Neural progenitor cell (in vitro differentiated cells): ENCODE data around the gene AMIGO2. TPM values are rescaled to one million over a fixed set of nuclear protein-coding genes. Genes with fewer than 3 reads are reported as not detected.

ENCODE experiments used
- DNase-seq: peaks from one replicate; pipeline ENCODE4 v3.0.0-alpha.2; 2016; ENCODE audit warnings: low spot score
- H2AFZ ChIP-seq: fragments of 200-600 bp; sonication (generic); replicated peaks from 2 replicates; pipeline ENCODE4 v1.6.1; 2016; ENCODE audit warnings: antibody characterized with exemption
- H3F3A ChIP-seq: fragments of 200-600 bp; sonication (generic); 2 replicates; pipeline ENCODE4 v1.6.1; 2016; ENCODE audit warnings: antibody characterized with exemption, low read depth
- H3K27ac ChIP-seq: fragments of 200-600 bp; sonication (generic); 2 replicates; pipeline ENCODE4 v1.5.1; 2016; ENCODE audit warnings: mild to moderate bottlenecking
- H3K27me3 ChIP-seq: fragments of 200-600 bp; sonication (generic); 2 replicates; pipeline ENCODE4 v1.6.1; 2016; ENCODE audit warnings: mild to moderate bottlenecking, moderate library complexity
- H3K36me3 ChIP-seq: fragments of 200-600 bp; sonication (generic); 2 replicates; pipeline ENCODE4 v1.5.1; 2016
- H3K4me1 ChIP-seq: fragments of 200-600 bp; sonication (generic); 2 replicates; pipeline ENCODE4 v1.6.1; 2016; ENCODE audit warnings: mixed run types
- H3K4me2 ChIP-seq: fragments of 200-600 bp; sonication (generic); 2 replicates; pipeline ENCODE4 v1.6.1; 2016
- H3K4me3 ChIP-seq: fragments of 200-600 bp; sonication (generic); 2 replicates; pipeline ENCODE4 v1.5.1; 2016
- H3K79me2 ChIP-seq: fragments of 200-600 bp; sonication (generic); 2 replicates; pipeline ENCODE4 v1.6.1; 2016; ENCODE audit warnings: low read depth
- H3K9ac ChIP-seq: fragments of 200-600 bp; sonication (generic); 2 replicates; pipeline ENCODE4 v1.6.1; 2016
- H3K9me3 ChIP-seq: fragments of 200-600 bp; sonication (generic); 2 replicates; pipeline ENCODE4 v1.5.1; 2016; ENCODE audit warnings: low read depth
- H4K20me1 ChIP-seq: fragments of 200-600 bp; sonication (generic); 2 replicates; pipeline ENCODE4 v1.6.1; 2016; ENCODE audit warnings: low read depth
- H3K27ac Mint-ChIP-seq: 3 replicates; pipeline ENCODE4 v1.8.0; 2021; ENCODE audit warnings: mixed read lengths
- H3K27me3 Mint-ChIP-seq: 2 replicates; pipeline ENCODE4 v1.8.0; 2022; ENCODE audit warnings: low read depth, mild to moderate bottlenecking, inconsistent platforms, moderate library complexity, mixed read lengths; ENCODE audit not compliant: insufficient read depth
- H3K36me3 Mint-ChIP-seq: 3 replicates; pipeline ENCODE4 v1.8.0; 2021; ENCODE audit warnings: mixed read lengths
- H3K4me1 Mint-ChIP-seq: 3 replicates; pipeline ENCODE4 v1.8.0; 2021; ENCODE audit warnings: mixed read lengths
- H3K4me3 Mint-ChIP-seq: 3 replicates; pipeline ENCODE4 v1.8.0; 2021; ENCODE audit warnings: mild to moderate bottlenecking, moderate library complexity, mixed read lengths
- H3K9me3 Mint-ChIP-seq: 3 replicates; pipeline ENCODE4 v1.8.0; 2020; ENCODE audit warnings: mixed read lengths
- EZH2 ChIP-seq: fragments of 200-600 bp; sonication (generic); IDR thresholded peaks from 2 replicates; pipeline ENCODE4 v1.6.1; 2017; ENCODE audit warnings: antibody characterized with exemption, mild to moderate bottlenecking, moderate library complexity
- EZH2phosphoT487 ChIP-seq: fragments of 200-600 bp; sonication (generic); IDR thresholded peaks from 2 replicates; pipeline ENCODE4 v1.6.1; 2017; ENCODE audit warnings: antibody characterized with exemption
- total RNA-seq: library from RNA; depleted of rRNA; stranded (reverse); fragments of >200 nt; gene quantifications from 2 replicates; pipeline ENCODE4 v1.2.3, GENCODE V29; 2015; ENCODE audit warnings: low replicate concordance
- TF ChIP-seq, protein P1 (sequence below): fragments of 200-600 bp; sonication (generic); IDR thresholded peaks from 2 replicates; pipeline ENCODE4 v1.5.1; 2017; ENCODE audit warnings: antibody characterized with exemption, mild to moderate bottlenecking

Gene AMIGO2
- total RNA-seq, 1 donor from 2014 or later = 1.6 TPM

DNA sequence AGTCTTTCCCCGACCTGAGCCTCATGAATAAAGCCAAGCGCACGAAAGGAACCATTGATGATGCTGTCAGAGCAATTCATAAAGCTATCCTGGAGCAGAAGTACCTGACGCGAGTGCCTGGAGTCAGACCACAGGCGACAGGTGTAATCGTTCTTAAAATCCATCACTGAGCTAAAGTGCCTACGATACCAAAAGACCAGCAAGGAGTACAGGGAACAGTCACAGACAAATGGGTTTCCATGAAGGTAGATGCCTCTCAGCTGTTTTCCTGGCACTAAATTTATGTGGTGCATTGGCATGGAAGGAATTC is 1.7 kb downstream of the AMIGO2 start:
- Histone ChIP-seq H2AFZ (no peak overlapping the region), H3F3A (peaks cover 22% of the 10 kb centered on the region), H3K27me3 (peaks cover 58% of the 10 kb centered on the region), H3K79me2 (no peaks in the 10 kb centered on the region), H3K4me1 (peaks cover 9% of the 10 kb centered on the region), H3K9ac (no peak overlapping the region), H3K36me3 (no peaks in the 10 kb centered on the region), H3K9me3 (no peaks in the 10 kb centered on the region), H3K27ac (no peak overlapping the region), H3K4me2 (peak overlapping the region; percentile 93), H4K20me1 (no peaks in the 10 kb centered on the region), H3K4me3 (no peak overlapping the region)
- H3K4me1 Mint-ChIP-seq = peaks cover 21% of the 10 kb centered on the region
- H3K9me3 Mint-ChIP-seq = no peaks in the 10 kb centered on the region
- no peak overlapping the region for H3K27ac Mint-ChIP-seq
- TF ChIP-seq EZH2 (no peak), EZH2phosphoT487 (no peak)
- TF ChIP-seq, protein P1, sequence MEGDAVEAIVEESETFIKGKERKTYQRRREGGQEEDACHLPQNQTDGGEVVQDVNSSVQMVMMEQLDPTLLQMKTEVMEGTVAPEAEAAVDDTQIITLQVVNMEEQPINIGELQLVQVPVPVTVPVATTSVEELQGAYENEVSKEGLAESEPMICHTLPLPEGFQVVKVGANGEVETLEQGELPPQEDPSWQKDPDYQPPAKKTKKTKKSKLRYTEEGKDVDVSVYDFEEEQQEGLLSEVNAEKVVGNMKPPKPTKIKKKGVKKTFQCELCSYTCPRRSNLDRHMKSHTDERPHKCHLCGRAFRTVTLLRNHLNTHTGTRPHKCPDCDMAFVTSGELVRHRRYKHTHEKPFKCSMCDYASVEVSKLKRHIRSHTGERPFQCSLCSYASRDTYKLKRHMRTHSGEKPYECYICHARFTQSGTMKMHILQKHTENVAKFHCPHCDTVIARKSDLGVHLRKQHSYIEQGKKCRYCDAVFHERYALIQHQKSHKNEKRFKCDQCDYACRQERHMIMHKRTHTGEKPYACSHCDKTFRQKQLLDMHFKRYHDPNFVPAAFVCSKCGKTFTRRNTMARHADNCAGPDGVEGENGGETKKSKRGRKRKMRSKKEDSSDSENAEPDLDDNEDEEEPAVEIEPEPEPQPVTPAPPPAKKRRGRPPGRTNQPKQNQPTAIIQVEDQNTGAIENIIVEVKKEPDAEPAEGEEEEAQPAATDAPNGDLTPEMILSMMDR = no peak
- peaks cover 5% of the 10 kb centered on the region for H3K27me3 Mint-ChIP-seq
- no peak for DNase-seq
- peak overlapping the region; percentile 21 for H3K4me3 Mint-ChIP-seq
- no peaks in the 10 kb centered on the region for H3K36me3 Mint-ChIP-seq

DNA sequence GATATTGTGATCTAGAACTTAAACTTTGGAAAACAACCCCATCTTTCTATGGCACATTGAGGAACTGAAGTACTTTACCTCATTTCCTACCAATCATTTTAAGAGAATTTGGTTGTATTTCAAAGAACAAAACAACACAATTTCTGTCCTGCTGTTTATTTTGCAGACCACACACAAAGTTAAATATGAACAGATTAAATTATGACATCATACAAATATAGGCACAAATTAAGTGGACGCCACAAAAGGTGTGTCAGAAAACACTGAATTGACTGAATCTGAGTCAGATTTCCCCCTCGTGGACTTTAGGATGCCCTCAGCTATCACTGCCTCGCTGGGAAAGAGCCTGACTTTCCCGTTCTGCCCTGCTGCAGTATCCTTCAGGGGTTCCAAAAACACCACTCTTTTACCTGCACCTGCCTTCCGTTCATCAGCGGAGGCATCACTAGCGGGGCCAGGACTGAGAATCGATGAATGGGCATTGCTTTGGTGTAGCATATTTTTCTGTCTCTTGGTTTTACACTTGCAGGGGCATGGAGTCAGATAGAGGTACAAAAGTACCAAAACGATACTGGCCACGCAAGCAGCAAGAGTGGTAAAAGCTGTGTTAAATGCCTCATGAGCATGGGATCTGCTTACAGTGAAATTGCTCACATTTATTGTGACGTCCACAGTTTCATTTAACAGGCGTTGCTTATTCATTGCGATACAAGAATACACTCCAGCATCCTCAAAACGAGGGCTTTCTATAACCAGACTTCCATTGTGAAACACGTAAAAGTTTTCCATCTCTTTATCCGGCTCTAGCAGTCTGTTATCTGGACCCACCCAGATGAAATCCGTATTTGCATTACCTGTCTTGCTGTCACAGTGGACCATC is 2.3 kb downstream of the AMIGO2 start:
- H3K4me1 Mint-ChIP-seq = peaks cover 16% of the 10 kb centered on the region

DNA sequence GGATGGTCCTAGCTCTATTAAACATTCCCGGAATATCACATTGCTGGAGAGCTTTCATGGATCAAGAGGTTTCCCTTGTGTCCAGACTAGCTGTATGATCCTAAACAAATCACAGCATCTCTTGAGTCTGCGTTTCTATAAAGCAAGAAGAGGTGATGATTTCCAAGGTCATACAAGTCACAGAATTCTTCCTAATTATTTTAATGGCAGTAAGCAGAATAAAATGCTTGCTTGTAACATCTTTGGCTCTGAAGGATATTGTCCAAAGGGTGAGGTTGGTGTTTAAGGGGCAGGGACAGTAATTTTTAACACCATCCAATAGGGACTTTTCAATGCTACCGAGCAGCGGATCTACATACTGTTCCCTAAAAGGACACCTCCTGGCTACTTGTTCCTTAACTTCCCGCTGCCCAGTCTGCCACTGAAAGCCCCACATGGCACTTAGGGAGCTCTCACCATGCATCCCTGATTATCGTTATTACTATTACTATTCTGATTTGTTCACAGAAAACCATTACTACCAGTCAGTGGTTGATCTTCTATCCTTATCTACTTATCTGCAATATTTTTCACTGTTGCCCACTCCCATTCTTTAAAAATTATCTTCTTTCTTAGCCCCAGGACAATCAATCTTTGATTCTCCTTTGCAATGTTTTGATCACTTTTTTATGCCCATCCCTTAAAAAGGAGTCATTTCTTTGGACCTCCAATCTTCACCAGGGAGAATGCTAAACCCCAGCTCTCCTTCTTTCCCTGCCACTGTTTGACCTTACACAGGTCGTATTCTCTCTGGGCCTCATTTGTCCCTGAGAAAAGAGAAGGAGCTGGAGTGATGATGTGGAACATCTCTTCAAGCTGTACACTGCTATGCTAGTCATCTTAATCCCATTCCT is 4.3 kb downstream of the AMIGO2 start:
- TF ChIP-seq EZH2phosphoT487 = no peak
- TF ChIP-seq EZH2 = no peak
- TF ChIP-seq, protein P1 = no peak
- H4K20me1 ChIP-seq = no peaks in the 10 kb centered on the region
- H3K4me3 ChIP-seq = no peak overlapping the region
- Mint-ChIP-seq H3K4me1 (peaks cover 9% of the 10 kb centered on the region), H3K4me3 (no peak overlapping the region), H3K27me3 (peaks cover 5% of the 10 kb centered on the region), H3K27ac (no peak overlapping the region), H3K9me3 (no peaks in the 10 kb centered on the region), H3K36me3 (no peaks in the 10 kb centered on the region)
- H3K79me2 ChIP-seq = no peaks in the 10 kb centered on the region
- no peak overlapping the region for H3K4me2 ChIP-seq
- H3K36me3 ChIP-seq = no peaks in the 10 kb centered on the region
- peaks cover 36% of the 10 kb centered on the region for H3K27me3 ChIP-seq
- peaks cover 9% of the 10 kb centered on the region for H3K4me1 ChIP-seq
- H2AFZ ChIP-seq = no peak overlapping the region
- peaks cover 5% of the 10 kb centered on the region for H3F3A ChIP-seq
- DNase-seq = no peak
- H3K9ac ChIP-seq = no peak overlapping the region
- no peak overlapping the region for H3K27ac ChIP-seq
- no peaks in the 10 kb centered on the region for H3K9me3 ChIP-seq

More for the DNA sequence above, 2.3 kb downstream of the AMIGO2 start:
- TF ChIP-seq, protein P1 = no peak
- TF ChIP-seq EZH2phosphoT487 = no peak
- no peak for TF ChIP-seq EZH2
- Histone ChIP-seq H3K27me3 (peaks cover 56% of the 10 kb centered on the region), H3K4me1 (peaks cover 9% of the 10 kb centered on the region), H3K36me3 (no peaks in the 10 kb centered on the region), H3K9ac (no peak overlapping the region), H2AFZ (no peak overlapping the region), H3K4me3 (no peak overlapping the region), H3K4me2 (no peak overlapping the region), H3F3A (peaks cover 22% of the 10 kb centered on the region), H3K27ac (no peak overlapping the region), H3K79me2 (no peaks in the 10 kb centered on the region), H4K20me1 (no peaks in the 10 kb centered on the region), H3K9me3 (no peaks in the 10 kb centered on the region)
- DNase-seq = no peak
- Mint-ChIP-seq H3K9me3 (no peaks in the 10 kb centered on the region), H3K4me3 (peak overlapping the region; percentile 21), H3K36me3 (no peaks in the 10 kb centered on the region), H3K27ac (no peak overlapping the region), H3K27me3 (peaks cover 5% of the 10 kb centered on the region)
